Esophagus muscularis mucosa (tissue), 3 donors: ENCODE results near the gene ARAP3.

Experiments
- CTCF ChIP-seq, 3 experiments: fragments of 200-600 bp in 2 of 3; fragments of 450-650 bp in 1 of 3; sonication (generic) in 2 of 3; IDR thresholded peaks; one replicate each; pipeline ENCODE4 v1.5.1; 2017 to 2019; ENCODE audit warnings: antibody characterized with exemption in 3 of 3, mild to moderate bottlenecking in 2 of 3, moderate library complexity in 1 of 3
- POLR2A ChIP-seq: fragments of 450-650 bp; IDR thresholded peaks from one replicate; pipeline ENCODE4 v1.6.1; 2017; ENCODE audit warnings: antibody characterized with exemption, moderate library complexity, mild to moderate bottlenecking, low read depth

GRCh38 chr5:141696431-141696830 is 14.4 kb upstream of the ARAP3 start:
- TF ChIP-seq CTCF (IDR thresholded peaks at IDR 0.05) (no peak), POLR2A (no peak)
